ENCODE measurements around the gene KCTD16. TPM values are rescaled to one million over a fixed set of nuclear protein-coding genes. Genes with fewer than 3 reads are reported as not detected.

The KCTD16 gene
- total and polyA plus RNA-seq, 2 experiments from 2014 or later, result 0.45 to 3.4 TPM

- WGBS (ENCODE audit: low lambda C conversion rate, missing lambda C conversion rate), result 32% methylated on average over 2 of the region's 2 CpGs
- no peaks in the 10 kb centered on the region for H4K20me1 ChIP-seq (ENCODE audit: insufficient read depth, poor library complexity, severe bottlenecking)
- no peak overlapping the region for H2AFZ ChIP-seq
- no peaks in the 10 kb centered on the region for H3K79me2 ChIP-seq
- no peak overlapping the region for H3K4me2 ChIP-seq
- H3K9me2 ChIP-seq (replicated peaks; ENCODE audit: insufficient read depth), result no peaks in the 10 kb centered on the region
- no peaks in the 10 kb centered on the region for H3K9me3 ChIP-seq (ENCODE audit: low read depth)
- H3K4me3 ChIP-seq, result no peak overlapping the region
- peak; percentile 60 for DNase-seq (ENCODE audit: low spot score)
- no peaks in the 10 kb centered on the region for H3K27me3 ChIP-seq
- TF ChIP-seq EZH2 (IDR thresholded peaks at IDR 0.05; ENCODE audit: borderline replicate concordance) (no peak), EZH2phosphoT487 (IDR thresholded peaks at IDR 0.05; ENCODE audit: low read depth, severe bottlenecking, unreplicated experiment) (no peak), CTCF (IDR thresholded peaks at IDR 0.05; ENCODE audit: poor library complexity) (peak; percentile 55)
- H3K4me1 ChIP-seq (ENCODE audit: insufficient read depth), result peaks cover 6% of the 10 kb centered on the region
- no peaks in the 10 kb centered on the region for H3K36me3 ChIP-seq (replicated peaks; ENCODE audit: insufficient read depth, low read depth)
- H3K27ac ChIP-seq, result no peak overlapping the region
Measured at GRCh38 chr5:144467792-144468191, 297.1 kb downstream of the KCTD16 start.

GRCh38 chr5:144468571-144468970 lies 297.9 kb downstream of the KCTD16 start:
- Histone ChIP-seq H4K20me1 (ENCODE audit: insufficient read depth, poor library complexity, severe bottlenecking) (no peaks in the 10 kb centered on the region), H3K36me3 (replicated peaks; ENCODE audit: insufficient read depth, low read depth) (no peaks in the 10 kb centered on the region), H3K4me2 (no peak overlapping the region), H3K4me1 (ENCODE audit: insufficient read depth) (peaks cover 6% of the 10 kb centered on the region), H3K27ac (no peak overlapping the region), H3K79me2 (no peaks in the 10 kb centered on the region), H3K9me2 (replicated peaks; ENCODE audit: insufficient read depth) (no peaks in the 10 kb centered on the region), H3K9me3 (ENCODE audit: low read depth) (no peaks in the 10 kb centered on the region), H3K27me3 (no peaks in the 10 kb centered on the region), H3K4me3 (no peak overlapping the region), H2AFZ (no peak overlapping the region)
- WGBS (ENCODE audit: low lambda C conversion rate, missing lambda C conversion rate), result 66% methylated on average over 4 of the region's 4 CpGs
- no peak for DNase-seq (ENCODE audit: low spot score)
- TF ChIP-seq EZH2 (IDR thresholded peaks at IDR 0.05; ENCODE audit: borderline replicate concordance), result no peak
- TF ChIP-seq CTCF (IDR thresholded peaks at IDR 0.05; ENCODE audit: poor library complexity), result no peak
- no peak for TF ChIP-seq EZH2phosphoT487 (IDR thresholded peaks at IDR 0.05; ENCODE audit: low read depth, severe bottlenecking, unreplicated experiment)

- H3K27ac ChIP-seq, result no peak overlapping the region
- no peaks in the 10 kb centered on the region for H3K9me3 ChIP-seq (ENCODE audit: low read depth)
- 83% methylated on average over 4 of the region's 4 CpGs for WGBS (ENCODE audit: low lambda C conversion rate, missing lambda C conversion rate)
- H3K4me3 ChIP-seq, result no peak overlapping the region
- H3K4me2 ChIP-seq, result no peak overlapping the region
- no peaks in the 10 kb centered on the region for H3K36me3 ChIP-seq (replicated peaks; ENCODE audit: insufficient read depth, low read depth)
- no peak for DNase-seq (ENCODE audit: low spot score)
- H3K9me2 ChIP-seq (replicated peaks; ENCODE audit: insufficient read depth), result no peaks in the 10 kb centered on the region
- H3K4me1 ChIP-seq (ENCODE audit: insufficient read depth), result peaks cover 6% of the 10 kb centered on the region
- H3K79me2 ChIP-seq, result no peaks in the 10 kb centered on the region
- H3K27me3 ChIP-seq, result no peaks in the 10 kb centered on the region
- no peaks in the 10 kb centered on the region for H4K20me1 ChIP-seq (ENCODE audit: insufficient read depth, poor library complexity, severe bottlenecking)
- TF ChIP-seq EZH2 (IDR thresholded peaks at IDR 0.05; ENCODE audit: borderline replicate concordance) (no peak), EZH2phosphoT487 (IDR thresholded peaks at IDR 0.05; ENCODE audit: low read depth, severe bottlenecking, unreplicated experiment) (no peak), CTCF (IDR thresholded peaks at IDR 0.05; ENCODE audit: poor library complexity) (no peak)
- no peak overlapping the region for H2AFZ ChIP-seq
Measured at GRCh38 chr5:144469106-144469505, 298.4 kb downstream of the KCTD16 start.

GRCh38 chr5:144472221-144472620 lies 301.5 kb downstream of the KCTD16 start:
- Histone ChIP-seq H3K36me3 (replicated peaks; ENCODE audit: insufficient read depth, low read depth) (no peaks in the 10 kb centered on the region), H3K79me2 (no peaks in the 10 kb centered on the region), H3K9me3 (ENCODE audit: low read depth) (no peaks in the 10 kb centered on the region), H3K4me2 (no peak overlapping the region), H3K4me3 (no peak overlapping the region), H2AFZ (no peak overlapping the region), H3K27ac (no peak overlapping the region), H3K9me2 (replicated peaks; ENCODE audit: insufficient read depth) (no peaks in the 10 kb centered on the region), H4K20me1 (ENCODE audit: insufficient read depth, poor library complexity, severe bottlenecking) (no peaks in the 10 kb centered on the region), H3K27me3 (no peaks in the 10 kb centered on the region), H3K4me1 (ENCODE audit: insufficient read depth) (peaks cover 6% of the 10 kb centered on the region)
- no peak for DNase-seq (ENCODE audit: low spot score)
- 95% methylated on average over 2 of the region's 2 CpGs for WGBS (ENCODE audit: low lambda C conversion rate, missing lambda C conversion rate)
- TF ChIP-seq CTCF (IDR thresholded peaks at IDR 0.05; ENCODE audit: poor library complexity) (no peak), EZH2 (IDR thresholded peaks at IDR 0.05; ENCODE audit: borderline replicate concordance) (no peak), EZH2phosphoT487 (IDR thresholded peaks at IDR 0.05; ENCODE audit: low read depth, severe bottlenecking, unreplicated experiment) (no peak)
